ENCODE results near the gene TIMELESS.

GRCh38 chr12:56437430-56438176 lies 11.6 kb downstream of the TIMELESS start:
- TF ChIP-seq CTCF (IDR thresholded peaks at IDR 0.05) (no peak), POLR2A (IDR thresholded peaks at IDR 0.05) (no peak)
